Natural killer cell (primary cell): ENCODE measurements around the gene PTPRM. TPM values are rescaled to one million over a fixed set of nuclear protein-coding genes. Genes with fewer than 3 reads are reported as not detected.

ENCODE experiments used
- ATAC-seq, 3 donors: fragments of 150-1000 bp in 2 of 3; fragments of 200-7000 bp in 1 of 3; cut with Tn5 transposase; 1 replicate in 1 of 3; 2 replicates in 2 of 3; pipeline ENCODE4 v1.10.0; 2021; ENCODE audit warnings: mild to moderate bottlenecking in 2 of 3, moderate library complexity in 2 of 3
- DNase-seq, 2 donors: peaks; one replicate each; pipeline versions ENCODE4 v3.0.0 to v3.0.0-alpha.2; 2013 to 2021; ENCODE audit warnings: mixed read lengths in 1 of 2
- H3K27ac ChIP-seq: one replicate; pipeline ENCODE4 v1.5.1; 2013; ENCODE audit warnings: mild to moderate bottlenecking, low read length
- H3K27me3 ChIP-seq: one replicate; pipeline ENCODE4 v1.6.1; 2013; ENCODE audit warnings: low read length; ENCODE audit not compliant: control insufficient read depth, insufficient read depth
- H3K36me3 ChIP-seq: one replicate; pipeline ENCODE4 v1.6.1; 2013; ENCODE audit warnings: low read length; ENCODE audit not compliant: control insufficient read depth, insufficient read depth
- H3K4me1 ChIP-seq: one replicate; pipeline ENCODE4 v1.6.1; 2013; ENCODE audit warnings: low read length; ENCODE audit not compliant: control insufficient read depth, insufficient read depth
- H3K4me3 ChIP-seq: one replicate; pipeline ENCODE4 v1.5.1; 2013; ENCODE audit warnings: low read length
- H3K9me3 ChIP-seq: one replicate; pipeline ENCODE4 v1.6.1; 2013; ENCODE audit warnings: low read length; ENCODE audit not compliant: control insufficient read depth, insufficient read depth
- H3K27ac Mint-ChIP-seq, 2 donors: one replicate each; pipeline ENCODE4 v1.8.0; 2022; ENCODE audit warnings: mild to moderate bottlenecking in 2 of 2, mixed read lengths in 2 of 2, moderate library complexity in 1 of 2
- H3K27me3 Mint-ChIP-seq, 2 donors: one replicate each; pipeline ENCODE4 v1.8.0; 2022; ENCODE audit warnings: low read depth in 2 of 2, mixed read lengths in 2 of 2
- H3K36me3 Mint-ChIP-seq: one replicate; pipeline ENCODE4 v1.8.0; 2022; ENCODE audit warnings: mixed read lengths
- H3K4me1 Mint-ChIP-seq, 2 donors: one replicate each; pipeline ENCODE4 v1.8.0; 2022; ENCODE audit warnings: mixed read lengths in 2 of 2
- H3K4me3 Mint-ChIP-seq: one replicate; pipeline ENCODE4 v1.8.0; 2022; ENCODE audit warnings: mild to moderate bottlenecking, moderate library complexity, mixed read lengths
- H3K9me3 Mint-ChIP-seq, 2 donors: one replicate each; pipeline ENCODE4 v1.8.0; 2022; ENCODE audit warnings: mixed read lengths in 2 of 2
- CTCF ChIP-seq: fragments of 200-600 bp; IDR thresholded peaks from one replicate; pipeline ENCODE4 v1.8.0; 2022; ENCODE audit warnings: antibody characterized with exemption
- WGBS: methylation state at CpG from one replicate; pipeline ENCODE4 v1.1.7; 2013; ENCODE audit warnings: missing lambda C conversion rate; ENCODE audit not compliant: insufficient coverage; 5-methylcytosine and 5-hydroxymethylcytosine counted together
- intact Hi-C: fragments of 100-400 bp; cut with micrococcal nuclease; formaldehyde crosslinking; loops from one replicate; pipeline ENCODE4 v1.14.2; 2022
- total RNA-seq, 4 donors: library from RNA; stranded (reverse); fragments of 120-200 nt in 1 of 4; gene quantifications; one replicate each; pipeline versions ENCODE4 v1.2.3 to v1.2.4, GENCODE V29; 2013 to 2022

The PTPRM gene
- total RNA-seq, 3 donors from 2014 or later (not counting 1 experiment from before 2014, with no cell fraction given): 5.0 to 13.2 (median 12.1) TPM

GRCh38 chr18:8299054-8299980 is 732.2 kb downstream of the PTPRM start:
- 83% methylated on average over 8 of the region's 8 CpGs for WGBS
- Histone ChIP-seq H3K9me3 (no peaks in the 10 kb centered on the region), H3K4me3 (no peak overlapping the region), H3K4me1 (no peaks in the 10 kb centered on the region), H3K27me3 (no peaks in the 10 kb centered on the region), H3K27ac (no peak overlapping the region), H3K36me3 (no peaks in the 10 kb centered on the region)
- Mint-ChIP-seq H3K36me3 (no peaks in the 10 kb centered on the region), H3K27me3 (no peaks in the 10 kb centered on the region), H3K4me1 (no peaks in the 10 kb centered on the region), H3K4me3 (no peak overlapping the region), H3K9me3 (no peaks in the 10 kb centered on the region), H3K27ac (no peak overlapping the region)
- ATAC-seq (no peak), DNase-seq (no peak)
- intact Hi-C loops: no loop called here
- TF ChIP-seq CTCF: no peak

- DNase-seq: no peak
- Histone ChIP-seq H3K4me1 (no peaks in the 10 kb centered on the region), H3K36me3 (no peaks in the 10 kb centered on the region), H3K4me3 (no peak overlapping the region), H3K27me3 (no peaks in the 10 kb centered on the region), H3K27ac (no peak overlapping the region), H3K9me3 (no peaks in the 10 kb centered on the region)
- H3K9me3 Mint-ChIP-seq: no peaks in the 10 kb centered on the region
- H3K4me3 Mint-ChIP-seq: no peak overlapping the region
- TF ChIP-seq CTCF: no peak
- intact Hi-C loops: no loop called here
- H3K27me3 Mint-ChIP-seq: no peaks in the 10 kb centered on the region
- 83% methylated on average over 4 of the region's 6 CpGs for WGBS
- no peak overlapping the region for H3K27ac Mint-ChIP-seq
- no peaks in the 10 kb centered on the region for H3K4me1 Mint-ChIP-seq
- ATAC-seq: no peak
- H3K36me3 Mint-ChIP-seq: no peaks in the 10 kb centered on the region
Observed at GRCh38 chr18:8300751-8301410, 733.8 kb downstream of the PTPRM start.

- DNase-seq: no peak
- WGBS: 82% methylated on average over 10 of the region's 10 CpGs
Observed at GRCh38 chr18:8301427-8302172, 734.5 kb downstream of the PTPRM start.

More at GRCh38 chr18:8301427-8302172, 734.5 kb downstream of the PTPRM start:
- TF ChIP-seq CTCF: no peak
- H3K9me3 Mint-ChIP-seq: no peaks in the 10 kb centered on the region
- no peaks in the 10 kb centered on the region for H3K27me3 ChIP-seq
- H3K27ac Mint-ChIP-seq: no peak overlapping the region
- no peaks in the 10 kb centered on the region for H3K4me1 Mint-ChIP-seq
- H3K4me3 Mint-ChIP-seq: no peak overlapping the region
- intact Hi-C loops: no loop called here
- H3K36me3 ChIP-seq: no peaks in the 10 kb centered on the region
- H3K4me1 ChIP-seq: no peaks in the 10 kb centered on the region
- no peak overlapping the region for H3K4me3 ChIP-seq
- no peak overlapping the region for H3K27ac ChIP-seq
- no peaks in the 10 kb centered on the region for H3K27me3 Mint-ChIP-seq
- no peaks in the 10 kb centered on the region for H3K36me3 Mint-ChIP-seq
- no peak for ATAC-seq
- H3K9me3 ChIP-seq: no peaks in the 10 kb centered on the region
